Measurements from ENCODE around the gene CASP8AP2.
"Not testable (repeated sequence)": the region's sequence is repeated elsewhere in the genome, so short reads cannot be mapped to it uniquely, and the experiment has no call there.

The CASP8AP2 gene

DNA sequence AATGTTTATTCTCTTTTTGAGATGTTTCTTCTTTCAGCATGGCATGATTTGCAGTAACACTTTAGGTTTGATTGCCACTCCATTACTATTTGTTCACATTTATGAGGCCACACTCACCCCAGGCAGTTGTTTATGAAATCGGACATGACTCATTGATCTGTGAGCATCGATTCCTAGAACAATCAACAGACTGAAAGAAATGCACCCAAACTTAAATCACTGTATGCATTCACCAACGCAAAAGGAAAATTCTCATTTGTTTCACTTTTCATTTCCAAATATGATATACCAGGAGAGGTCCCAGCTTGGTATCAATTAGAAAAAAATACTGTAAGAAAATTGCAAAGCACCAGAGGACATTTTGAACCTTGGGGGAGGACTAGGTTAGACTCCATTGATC is 59.2 kb downstream of the CASP8AP2 start:
- no peak for DNase-seq

DNA sequence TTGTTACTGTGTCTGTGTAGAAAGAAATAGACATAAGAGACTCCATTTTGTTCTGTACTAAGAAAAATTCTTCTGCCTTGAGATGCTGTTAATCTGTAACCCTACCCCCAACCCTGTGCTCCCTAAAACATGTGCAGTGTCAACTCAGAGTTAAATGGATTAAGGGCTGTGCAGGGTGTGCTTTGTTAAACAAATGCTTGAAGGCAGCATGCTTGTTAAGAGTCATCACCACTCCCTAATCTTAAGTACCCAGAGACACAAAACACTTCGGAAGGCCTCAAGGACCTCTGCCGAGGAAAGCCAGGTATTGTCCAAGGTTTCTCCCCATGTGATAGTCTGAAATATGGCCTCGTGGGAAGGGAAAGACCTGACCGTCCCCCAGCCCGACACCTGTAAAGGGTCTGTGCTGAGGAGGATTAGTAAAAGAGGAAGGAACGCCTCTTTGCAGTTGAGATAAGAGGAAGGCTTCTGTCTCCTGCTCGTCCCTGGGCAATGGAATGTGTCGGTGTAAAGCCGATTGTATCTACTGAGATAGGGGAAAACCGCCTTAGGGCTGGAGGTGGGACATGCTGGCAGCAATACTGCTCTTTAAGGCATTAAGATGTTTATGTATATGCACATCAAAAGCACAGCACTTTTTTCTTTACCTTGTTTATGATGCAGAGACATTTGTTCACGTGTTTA is 61.3 kb downstream of the CASP8AP2 start:
- not testable (repeated sequence) for DNase-seq

GRCh38 chr6:89892577-89892976 is 62.9 kb downstream of the CASP8AP2 start:
- DNase-seq, result not testable (repeated sequence)

DNA sequence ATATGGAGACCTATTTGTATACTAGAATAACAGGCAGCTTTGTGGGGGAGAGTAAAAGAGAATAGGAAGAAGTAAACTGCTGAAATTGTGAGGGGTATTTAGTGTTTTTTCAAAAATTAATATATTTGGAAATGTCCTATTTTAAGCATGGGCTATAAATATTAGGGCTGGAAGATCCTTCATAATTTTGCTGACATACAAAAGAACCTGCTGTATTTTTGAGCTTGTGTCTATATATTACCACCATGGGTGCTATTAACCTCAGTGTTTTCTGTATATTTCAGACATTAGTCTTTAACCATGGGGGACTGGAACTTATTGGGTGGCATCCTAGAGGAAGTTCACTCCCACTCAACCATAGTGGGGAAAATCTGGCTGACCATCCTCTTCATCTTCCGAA is 64.5 kb downstream of the CASP8AP2 start, which contains the start of gene GJA10:
Gene GJA10, plus strand, starts transcription at position 301 of the 400 bp plus-strand sequence. Its CDS starts 0 bp downstream, at position 301.
- DNase-seq, result no peak

DNA sequence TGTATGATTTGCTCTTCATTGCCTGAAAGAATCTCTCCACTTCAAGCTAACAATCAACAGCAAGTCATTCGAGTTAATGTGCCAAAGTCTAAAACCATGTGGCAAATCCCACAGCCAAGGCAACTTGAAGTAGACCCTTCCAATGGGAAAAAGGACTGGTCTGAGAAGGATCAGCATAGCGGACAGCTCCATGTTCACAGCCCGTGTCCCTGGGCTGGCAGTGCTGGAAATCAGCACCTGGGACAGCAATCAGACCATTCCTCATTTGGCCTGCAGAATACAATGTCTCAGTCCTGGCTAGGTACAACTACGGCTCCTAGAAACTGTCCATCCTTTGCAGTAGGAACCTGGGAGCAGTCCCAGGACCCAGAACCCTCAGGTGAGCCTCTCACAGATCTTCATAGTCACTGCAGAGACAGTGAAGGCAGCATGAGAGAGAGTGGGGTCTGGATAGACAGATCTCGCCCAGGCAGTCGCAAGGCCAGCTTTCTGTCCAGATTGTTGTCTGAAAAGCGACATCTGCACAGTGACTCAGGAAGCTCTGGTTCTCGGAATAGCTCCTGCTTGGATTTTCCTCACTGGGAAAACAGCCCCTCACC is 65.7 kb downstream of the CASP8AP2 start:
- DNase-seq, result no peak

- not testable (repeated sequence) for DNase-seq
These were observed 80.6 kb downstream of the CASP8AP2 start for GRCh38 chr6:89910001-89910901.

- no peak for DNase-seq
These were observed 81.2 kb downstream of the CASP8AP2 start for GRCh38 chr6:89910902-89911240.

GRCh38 chr6:89916136-89916920 is 86.6 kb downstream of the CASP8AP2 start:
- no peak for DNase-seq

GRCh38 chr6:89917216-89917615 is 87.5 kb downstream of the CASP8AP2 start:
- no peak for DNase-seq

DNA sequence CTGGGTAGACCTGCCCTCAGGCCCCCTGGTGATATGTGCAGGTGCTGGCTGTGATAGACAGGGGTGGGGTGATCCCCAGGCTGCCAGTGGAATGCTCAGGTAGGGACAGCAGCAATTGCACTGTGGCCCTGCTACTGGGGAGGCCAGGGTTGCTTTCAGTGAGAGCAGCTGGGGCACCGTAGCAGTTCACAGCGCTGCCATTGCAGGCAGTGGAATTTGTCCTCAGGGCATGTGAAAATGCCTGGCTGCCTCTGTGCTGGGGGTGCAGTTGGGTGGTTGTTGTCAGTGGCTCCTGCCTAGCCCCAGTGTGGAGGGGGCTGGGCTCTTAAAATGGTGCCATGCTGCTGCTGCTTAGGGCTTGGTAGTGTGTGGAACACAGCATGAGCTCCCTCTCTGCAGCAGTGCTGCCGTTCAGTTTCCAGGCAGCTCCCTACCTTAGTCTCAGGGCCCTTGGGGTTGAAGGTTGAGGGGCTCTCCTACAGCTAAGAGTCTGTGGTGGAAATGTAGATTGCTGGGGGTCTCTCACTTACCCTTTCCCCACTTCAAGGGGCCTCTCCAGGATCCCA is 88.2 kb downstream of the CASP8AP2 start:
- no peak for DNase-seq

Measured in effector CD4-positive, alpha-beta T cell (primary cell).